Ovary (tissue), 9 donors: ENCODE results near the gene TTC32. TPM values are rescaled to one million over a fixed set of nuclear protein-coding genes. Genes with fewer than 3 reads are reported as not detected.

Experiments
- DNase-seq, 5 donors: peaks; one replicate each; pipeline ENCODE4 v3.0.0-alpha.2; 2019 to 2020
- H3K27ac ChIP-seq, 2 donors: fragments of 200-600 bp; one replicate each; pipeline versions ENCODE4 v1.5.1 to v1.8.0; 2019 to 2022
- H3K27me3 ChIP-seq: fragments of 200-600 bp; one replicate; pipeline ENCODE4 v1.8.0; 2022
- H3K36me3 ChIP-seq: fragments of 200-600 bp; sonication (generic); one replicate; pipeline ENCODE4 v1.5.1; 2019
- H3K4me1 ChIP-seq: one replicate; pipeline ENCODE4 v1.8.1; 2013; ENCODE audit warnings: mild to moderate bottlenecking, moderate library complexity; ENCODE audit not compliant: insufficient read depth
- H3K4me3 ChIP-seq: fragments of 200-600 bp; sonication (generic); one replicate; pipeline ENCODE4 v1.5.1; 2017
- H3K9me3 ChIP-seq, 2 donors: fragments of 200-600 bp in 1 of 2; sonication (generic) in 1 of 2; one replicate each; pipeline versions ENCODE4 v1.5.1 to v1.8.1; 2013 to 2019; ENCODE audit warnings: mild to moderate bottlenecking in 1 of 2, moderate library complexity in 1 of 2
- CTCF ChIP-seq, 3 donors: fragments of 450-650 bp in 2 of 3; fragments of 200-600 bp in 1 of 3; IDR thresholded peaks; one replicate each; pipeline versions ENCODE4 v1.5.1 to v1.8.0; 2016 to 2022; ENCODE audit warnings: antibody characterized with exemption in 3 of 3, mild to moderate bottlenecking in 1 of 3
- EP300 ChIP-seq: sonication (generic); formaldehyde crosslinking; IDR thresholded peaks from one replicate; pipeline ENCODE4 v1.6.1; 2017; ENCODE audit warnings: antibody characterized with exemption
- POLR2A ChIP-seq: fragments of 450-650 bp; IDR thresholded peaks from one replicate; pipeline ENCODE4 v1.6.1; 2017; ENCODE audit warnings: antibody characterized with exemption, mild to moderate bottlenecking, moderate library complexity
- WGBS, 3 donors: extraction: QIAGEN DNeasy Blood & Tissue Kit in 1 of 3; methylation state at CpG; one replicate each; pipeline versions ENCODE4 v1.1.5 to v1.1.7; 2013 to 2017; 5-methylcytosine and 5-hydroxymethylcytosine counted together
- intact Hi-C, 4 donors: fragments of 100-400 bp; cut with DNase I; formaldehyde crosslinking; loops; one replicate each; pipeline versions ENCODE4 v1.11.0 to v1.15.1; 2022 to 2023
- polyA plus RNA-seq, 2 donors: library from polyadenylated mRNA; stranded (reverse); fragments of 200-250 nt in 1 of 2; fragments of 350-450 nt in 1 of 2; fragmentation: Illumina TruSeq in 1 of 2; extraction: RNeasy Lipid Tissue Mini Kit (QIAGEN cat#74804) in 1 of 2; gene quantifications; one replicate each; pipeline ENCODE4 v1.2.3, GENCODE V29; 2013 to 2014
- total RNA-seq, 7 donors: library from RNA; depleted of rRNA in 2 of 7; stranded (reverse); fragments of >200 nt in 2 of 7; fragmentation: NEBNext Ultra II Directional in 3 of 7; extraction: Animal tissue kit (Norgen Biotek cat#: 25700) in 3 of 7; gene quantifications; one replicate each; pipeline versions ENCODE4 v1.1.0 to v1.2.4, GENCODE V29; 2016 to 2023
- donor health status: DM: no; HTN: no; CAD: no; lungs with moderate emphysema.
- donor health status: DM: no; HTN: no; CAD: no.
- donor health status: Bipolar disorder and iron deficiency.
- donor health status: DM: yes; HTN: yes; CAD: no.
- donor health status: DM: no; HTN: no; CAD: no.
- donor health status: DM: yes; HTN: yes; CAD: no.

The TTC32 gene
- total and polyA plus RNA-seq, 9 donors = 9.6 to 30.1 (median 16.8) TPM

GRCh38 chr2:19865151-19865550 is 36.6 kb downstream of the TTC32 start:
- DNase-seq = no peak
- no peak overlapping the region for H3K4me3 ChIP-seq
- H3K9me3 ChIP-seq = no peaks in the 10 kb centered on the region
- intact Hi-C loops = loop anchor here in 3 of 4 donors (5.0 to 10.0 kb wide), 5 partner anchors 503 to 1480 kb away; no protein-coding TSS in a partner anchor
- H3K27ac ChIP-seq = no peak overlapping the region
- H3K4me1 ChIP-seq = peaks cover 2% of the 10 kb centered on the region
- H3K36me3 ChIP-seq = no peaks in the 10 kb centered on the region
- no peaks in the 10 kb centered on the region for H3K27me3 ChIP-seq
- WGBS, 3 donors = 92% methylated on average over 2 of the region's 2 CpGs
- TF ChIP-seq EP300 (no peak), CTCF (IDR thresholded peaks at IDR 0.05) (no peak), POLR2A (no peak)

DNA sequence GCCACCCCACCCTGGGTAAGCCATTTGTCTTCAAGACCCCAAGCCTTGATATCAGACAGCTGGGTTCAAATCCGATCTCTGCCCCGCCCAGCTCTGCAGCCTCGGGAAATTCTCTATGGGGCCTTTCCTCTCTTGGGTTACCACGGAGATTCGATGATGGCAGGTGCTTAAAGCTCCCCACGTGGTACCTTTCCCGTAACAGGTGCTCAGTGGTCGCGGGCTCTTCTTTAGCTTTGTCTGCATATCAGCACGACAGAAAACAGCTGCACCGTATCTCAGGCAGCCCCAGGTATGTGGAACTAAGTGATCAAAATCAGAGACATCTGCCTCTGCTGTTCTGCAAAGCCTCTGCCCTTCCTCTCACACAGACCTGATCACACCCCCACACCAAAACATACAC is 37.4 kb downstream of the TTC32 start:
- WGBS, 3 donors = 74 to 87% (median 78%) methylated on average over 11 of the region's 11 CpGs
- no peaks in the 10 kb centered on the region for H3K27me3 ChIP-seq
- DNase-seq = no peak
- no peak overlapping the region for H3K27ac ChIP-seq
- H3K36me3 ChIP-seq = no peaks in the 10 kb centered on the region
- intact Hi-C loops = loop anchor here (5.0 to 10.0 kb wide), 7 partner anchors 502 to 1480 kb away; no protein-coding TSS in a partner anchor
- H3K4me1 ChIP-seq = peaks cover 2% of the 10 kb centered on the region
- no peak overlapping the region for H3K4me3 ChIP-seq
- TF ChIP-seq EP300 = no peak
- no peak for TF ChIP-seq CTCF (IDR thresholded peaks at IDR 0.05)
- no peak for TF ChIP-seq POLR2A
- H3K9me3 ChIP-seq = no peaks in the 10 kb centered on the region

DNA sequence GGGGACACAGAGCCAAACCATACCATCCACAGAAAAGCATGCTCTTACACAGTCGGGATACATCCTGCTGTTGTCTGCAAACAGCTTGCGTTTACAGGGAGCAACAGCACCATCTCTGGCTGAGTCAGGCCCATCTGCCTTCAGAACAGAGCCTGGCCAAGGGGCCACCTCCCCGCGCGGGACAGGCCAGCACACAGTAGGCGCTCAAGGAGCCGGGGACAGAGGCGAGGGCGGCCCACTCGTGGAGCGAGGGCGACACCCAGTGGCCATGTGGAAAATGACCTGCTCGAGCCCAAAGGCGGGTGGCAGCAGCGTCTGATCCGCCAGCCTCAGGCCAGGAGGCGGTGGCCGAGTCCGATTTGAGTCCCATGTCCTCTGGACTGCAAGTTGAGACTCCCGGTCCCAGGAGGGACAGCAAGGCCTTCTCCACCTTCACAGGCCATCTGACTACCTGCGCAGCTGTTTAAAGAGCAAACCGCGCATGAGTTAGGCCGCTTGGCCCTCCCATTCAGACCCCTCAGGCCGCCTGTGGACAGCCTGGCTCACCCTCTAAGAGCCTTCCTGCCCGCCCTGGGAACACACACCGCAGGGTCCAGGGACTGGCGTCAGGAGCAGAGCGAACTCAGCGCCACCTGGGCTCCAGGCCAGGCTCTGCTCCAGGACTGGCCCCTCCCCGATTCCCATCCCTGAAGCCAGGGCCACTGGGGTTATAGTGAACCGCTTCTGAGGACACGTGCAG is 38.3 kb downstream of the TTC32 start:
- no peak overlapping the region for H3K27ac ChIP-seq
- DNase-seq = peak; percentile 53 to 79 (median 60)
- H3K4me3 ChIP-seq = no peak overlapping the region
- peaks cover 2% of the 10 kb centered on the region for H3K4me1 ChIP-seq
- no peaks in the 10 kb centered on the region for H3K36me3 ChIP-seq
- H3K9me3 ChIP-seq = no peaks in the 10 kb centered on the region
- no peaks in the 10 kb centered on the region for H3K27me3 ChIP-seq
- WGBS, 3 donors = 11 to 13% (median 12%) methylated on average over 26 to 33 of the region's 33 CpGs
- intact Hi-C loops = loop anchor here (5.0 to 10.0 kb wide), 7 partner anchors 501 to 1479 kb away; no protein-coding TSS in a partner anchor
- peak; percentile 89 to 92 (median 89) for TF ChIP-seq CTCF (IDR thresholded peaks at IDR 0.05)
- TF ChIP-seq POLR2A = no peak
- no peak for TF ChIP-seq EP300

DNA sequence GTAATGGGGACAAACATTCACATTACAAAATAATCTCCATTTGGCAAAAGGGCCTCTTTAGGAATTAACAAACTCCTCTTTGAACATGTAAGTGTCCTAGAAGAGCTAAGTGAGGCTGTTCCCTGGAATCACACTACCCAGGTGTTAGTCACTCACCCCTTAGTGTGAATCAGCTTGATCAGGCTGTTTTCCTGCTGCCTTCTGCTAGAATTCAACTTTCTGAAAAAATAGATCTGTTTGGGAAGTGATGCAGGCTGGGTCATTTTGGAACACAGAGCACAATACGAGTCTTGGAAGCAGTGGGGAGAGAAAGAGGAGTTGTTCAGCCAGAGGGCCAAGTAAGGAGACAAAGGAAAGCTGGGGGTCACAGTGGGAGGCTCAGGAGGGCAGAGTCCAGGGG is 40.0 kb downstream of the TTC32 start:
- TF ChIP-seq EP300 = no peak
- no peak for TF ChIP-seq CTCF (IDR thresholded peaks at IDR 0.05)
- no peak for TF ChIP-seq POLR2A
- 54 to 72% (median 72%) methylated on average over 1 of the region's 1 CpG for WGBS, 3 donors
- intact Hi-C loops = loop anchor here (5.0 to 10.0 kb wide), 7 partner anchors 500 to 1477 kb away; no protein-coding TSS in a partner anchor
- H3K4me1 ChIP-seq = peaks cover 2% of the 10 kb centered on the region
- no peaks in the 10 kb centered on the region for H3K27me3 ChIP-seq
- H3K4me3 ChIP-seq = no peak overlapping the region
- no peaks in the 10 kb centered on the region for H3K36me3 ChIP-seq
- H3K9me3 ChIP-seq = no peaks in the 10 kb centered on the region
- H3K27ac ChIP-seq = no peak overlapping the region
- DNase-seq = no peak
